Osteoblast (primary cell): ENCODE results near the gene SASH3. TPM values are rescaled to one million over a fixed set of nuclear protein-coding genes. Genes with fewer than 3 reads are reported as not detected.

Experiments used
- DNase-seq: peaks from one replicate; pipeline ENCODE4 v3.0.0; 2011; ENCODE audit warnings: low spot score, mixed read lengths; ENCODE audit not compliant: insufficient read length; ENCODE audit errors: missing footprints
- H2AFZ ChIP-seq: 2 replicates; pipeline ENCODE4 v1.6.0; 2011; ENCODE audit warnings: mild to moderate bottlenecking, low read length
- H3K27ac ChIP-seq: 2 replicates; pipeline ENCODE4 v1.5.1; 2011; ENCODE audit warnings: mild to moderate bottlenecking, low read depth, low read length, moderate library complexity
- H3K27me3 ChIP-seq: 2 replicates; pipeline ENCODE4 v1.6.0; 2012; ENCODE audit warnings: mild to moderate bottlenecking, control low read depth, inconsistent platforms, low read length, moderate library complexity; ENCODE audit not compliant: insufficient read depth
- H3K36me3 ChIP-seq: 2 replicates; pipeline ENCODE4 v1.5.1; 2011; ENCODE audit warnings: mild to moderate bottlenecking, low read length, control low read depth, moderate library complexity; ENCODE audit not compliant: insufficient read depth
- H3K4me1 ChIP-seq: 2 replicates; pipeline ENCODE4 v1.5.1; 2011; ENCODE audit warnings: mild to moderate bottlenecking, low read length, control low read depth, moderate library complexity; ENCODE audit not compliant: insufficient read depth
- H3K4me2 ChIP-seq: 2 replicates; pipeline ENCODE4 v1.6.0; 2011; ENCODE audit warnings: mild to moderate bottlenecking, low read length; ENCODE audit not compliant: insufficient read depth
- H3K4me3 ChIP-seq: fragments of 200-600 bp; sonication (generic); 3 replicates; pipeline ENCODE4 v1.5.1; 2012; ENCODE audit warnings: mild to moderate bottlenecking, low read length, inconsistent platforms; ENCODE audit not compliant: insufficient read depth
- H3K79me2 ChIP-seq: 2 replicates; pipeline ENCODE4 v1.6.0; 2012; ENCODE audit warnings: mild to moderate bottlenecking, low read length, control low read depth, inconsistent platforms; ENCODE audit not compliant: insufficient read depth
- H3K9me3 ChIP-seq: 2 replicates; pipeline ENCODE4 v1.5.1; 2011; ENCODE audit warnings: low read depth, low read length, control low read depth
- H4K20me1 ChIP-seq: 2 replicates; pipeline ENCODE4 v1.6.0; 2012; ENCODE audit warnings: mild to moderate bottlenecking, low read length, control low read depth; ENCODE audit not compliant: insufficient read depth
- total RNA-seq: library from RNA; depleted of rRNA; stranded (reverse); fragments of >200 nt; gene quantifications from 2 replicates; pipeline ENCODE4 v1.2.3, GENCODE V29; 2012
- TF ChIP-seq, protein P1 (sequence below): IDR thresholded peaks from 2 replicates; pipeline ENCODE4 v1.5.1; 2011; ENCODE audit warnings: mild to moderate bottlenecking, low read depth, low read length, moderate library complexity; ENCODE audit errors: extremely low read depth

SASH3 gene
- total RNA-seq, 1 donor, result not detected

DNA sequence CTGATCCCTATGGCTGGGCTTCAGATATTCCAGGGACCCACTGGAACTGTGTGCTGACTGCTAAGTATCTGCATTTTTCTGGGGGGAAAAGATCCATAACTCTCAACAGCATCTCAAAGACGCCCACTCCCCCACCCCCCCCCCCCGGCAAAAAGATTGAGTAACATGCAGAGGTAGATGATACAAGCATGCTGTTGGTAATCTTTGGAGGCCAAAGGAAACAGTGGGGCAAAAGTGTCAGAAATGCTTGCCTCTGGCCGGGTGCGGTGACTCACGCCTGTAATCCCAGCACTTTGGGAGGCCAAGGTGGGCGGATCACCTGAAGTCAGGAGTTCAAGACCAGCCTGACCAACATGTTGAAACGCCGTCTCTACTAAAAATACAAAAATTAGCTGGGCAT, 28.8 kb upstream of the SASH3 start:
- TF ChIP-seq, protein P1, sequence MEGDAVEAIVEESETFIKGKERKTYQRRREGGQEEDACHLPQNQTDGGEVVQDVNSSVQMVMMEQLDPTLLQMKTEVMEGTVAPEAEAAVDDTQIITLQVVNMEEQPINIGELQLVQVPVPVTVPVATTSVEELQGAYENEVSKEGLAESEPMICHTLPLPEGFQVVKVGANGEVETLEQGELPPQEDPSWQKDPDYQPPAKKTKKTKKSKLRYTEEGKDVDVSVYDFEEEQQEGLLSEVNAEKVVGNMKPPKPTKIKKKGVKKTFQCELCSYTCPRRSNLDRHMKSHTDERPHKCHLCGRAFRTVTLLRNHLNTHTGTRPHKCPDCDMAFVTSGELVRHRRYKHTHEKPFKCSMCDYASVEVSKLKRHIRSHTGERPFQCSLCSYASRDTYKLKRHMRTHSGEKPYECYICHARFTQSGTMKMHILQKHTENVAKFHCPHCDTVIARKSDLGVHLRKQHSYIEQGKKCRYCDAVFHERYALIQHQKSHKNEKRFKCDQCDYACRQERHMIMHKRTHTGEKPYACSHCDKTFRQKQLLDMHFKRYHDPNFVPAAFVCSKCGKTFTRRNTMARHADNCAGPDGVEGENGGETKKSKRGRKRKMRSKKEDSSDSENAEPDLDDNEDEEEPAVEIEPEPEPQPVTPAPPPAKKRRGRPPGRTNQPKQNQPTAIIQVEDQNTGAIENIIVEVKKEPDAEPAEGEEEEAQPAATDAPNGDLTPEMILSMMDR, result no peak
- H4K20me1 ChIP-seq, result no peaks in the 10 kb centered on the region
- peaks cover 8% of the 10 kb centered on the region for H3K4me1 ChIP-seq
- H3K36me3 ChIP-seq, result no peaks in the 10 kb centered on the region
- H3K4me2 ChIP-seq, result no peak overlapping the region
- no peaks in the 10 kb centered on the region for H3K27me3 ChIP-seq
- H3K4me3 ChIP-seq, result no peak overlapping the region
- no peak overlapping the region for H2AFZ ChIP-seq
- H3K9me3 ChIP-seq, result no peaks in the 10 kb centered on the region
- peak; percentile 68 for DNase-seq
- no peak overlapping the region for H3K27ac ChIP-seq
- H3K79me2 ChIP-seq, result no peaks in the 10 kb centered on the region

DNA sequence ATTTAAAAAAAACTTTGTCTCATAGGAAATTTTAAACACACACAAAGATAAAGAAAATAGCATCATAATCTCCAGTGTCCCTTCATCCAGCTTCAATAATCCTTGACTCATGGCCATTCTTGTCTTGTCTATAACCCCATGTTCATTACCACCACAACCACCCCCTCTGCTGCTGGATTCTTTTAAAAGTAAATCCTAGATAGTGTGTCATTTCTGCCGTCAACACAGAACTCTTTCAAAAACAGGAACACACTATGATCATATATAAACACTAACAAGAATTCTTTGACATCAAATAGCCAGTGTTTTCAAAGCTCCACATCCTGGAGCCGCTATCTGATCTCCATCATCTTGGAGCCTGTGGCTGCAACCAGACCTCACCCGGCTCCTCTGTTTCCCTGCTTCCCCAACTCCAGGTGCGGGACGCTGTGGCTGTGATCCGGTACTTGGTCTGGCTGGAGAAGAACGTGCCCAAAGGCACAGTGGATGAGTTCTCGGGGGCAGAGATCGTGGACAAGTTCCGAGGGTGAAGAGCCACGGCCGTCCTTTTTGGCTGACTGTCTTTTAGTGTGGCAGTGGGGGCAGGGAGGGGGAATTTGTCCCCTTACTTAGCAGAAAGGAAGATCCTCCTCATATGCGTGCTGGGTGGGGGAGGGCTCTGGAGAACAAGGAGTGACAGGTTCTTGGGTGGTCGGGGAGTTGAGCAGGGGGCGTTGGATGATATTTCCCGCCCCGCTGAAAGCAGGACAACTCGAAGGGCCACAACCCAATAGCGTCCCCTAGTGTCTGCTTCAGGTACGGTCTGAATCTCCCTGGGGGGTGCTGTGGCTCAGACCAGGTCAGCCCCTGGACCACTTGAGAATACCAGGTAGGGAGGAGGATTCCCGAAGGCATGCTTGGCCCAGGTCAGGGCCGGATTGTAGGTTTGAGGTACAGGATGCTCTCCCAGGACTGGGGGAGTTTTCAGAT, 25.4 kb upstream of the SASH3 start:
- TF ChIP-seq, protein P1, result peak; percentile 25
- H3K9me3 ChIP-seq, result no peaks in the 10 kb centered on the region
- no peaks in the 10 kb centered on the region for H3K27me3 ChIP-seq
- no peak overlapping the region for H3K27ac ChIP-seq
- H3K4me2 ChIP-seq, result no peak overlapping the region
- no peaks in the 10 kb centered on the region for H4K20me1 ChIP-seq
- peaks cover 14% of the 10 kb centered on the region for H3K4me1 ChIP-seq
- no peaks in the 10 kb centered on the region for H3K79me2 ChIP-seq
- no peak overlapping the region for H2AFZ ChIP-seq
- H3K36me3 ChIP-seq, result no peaks in the 10 kb centered on the region
- no peak for DNase-seq
- H3K4me3 ChIP-seq, result no peak overlapping the region

DNA sequence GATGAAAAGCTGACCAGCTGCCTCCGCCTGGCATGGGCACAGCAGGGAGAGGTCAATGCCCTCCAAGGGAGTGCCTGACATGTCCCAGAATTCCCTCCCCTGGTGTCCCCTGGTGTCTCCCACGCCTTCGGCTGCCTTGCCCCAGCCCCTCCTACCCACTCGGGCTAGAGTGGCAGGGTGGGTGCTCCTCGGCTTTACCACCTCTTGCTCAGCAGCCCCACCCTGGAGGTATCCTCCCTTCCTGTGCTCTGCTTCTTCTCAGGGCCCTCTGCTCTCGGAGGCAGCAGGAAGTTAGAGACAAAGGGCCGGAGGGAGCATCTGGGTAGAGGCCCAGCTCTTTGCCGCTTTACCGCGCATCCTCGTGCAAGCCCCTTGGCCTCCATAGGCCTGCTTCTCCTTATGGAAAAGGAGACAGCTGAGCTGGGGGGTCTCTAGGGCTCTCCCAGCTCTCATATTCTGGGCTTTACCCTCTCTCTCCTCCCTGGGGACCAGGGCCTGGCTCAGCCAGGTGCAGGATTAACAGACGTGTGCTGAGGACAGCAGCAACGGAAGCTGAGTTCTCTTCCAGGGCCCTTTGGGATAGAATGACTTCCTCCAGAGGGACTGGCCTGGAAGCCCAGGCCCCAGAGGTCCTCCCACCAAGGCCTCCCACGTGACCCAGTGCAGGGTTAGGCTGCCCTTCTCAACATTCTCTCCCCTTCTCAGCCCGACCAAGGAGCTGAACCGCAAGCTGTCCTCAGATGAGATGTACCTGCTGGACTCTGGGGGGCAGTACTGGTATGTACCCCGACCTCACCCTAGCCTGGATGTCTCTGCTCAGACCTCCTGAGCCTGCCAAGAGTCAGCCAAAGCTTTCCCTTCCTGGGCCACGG, 23.7 kb upstream of the SASH3 start:
- H3K79me2 ChIP-seq, result no peaks in the 10 kb centered on the region
- TF ChIP-seq, protein P1, result no peak
- no peaks in the 10 kb centered on the region for H3K27me3 ChIP-seq
- peaks cover 20% of the 10 kb centered on the region for H3K4me1 ChIP-seq
- no peak overlapping the region for H3K27ac ChIP-seq
- no peak overlapping the region for H3K4me2 ChIP-seq
- H2AFZ ChIP-seq, result no peak overlapping the region
- no peaks in the 10 kb centered on the region for H3K9me3 ChIP-seq
- DNase-seq, result no peak
- H3K4me3 ChIP-seq, result no peak overlapping the region
- H4K20me1 ChIP-seq, result no peaks in the 10 kb centered on the region
- H3K36me3 ChIP-seq, result no peaks in the 10 kb centered on the region

DNA sequence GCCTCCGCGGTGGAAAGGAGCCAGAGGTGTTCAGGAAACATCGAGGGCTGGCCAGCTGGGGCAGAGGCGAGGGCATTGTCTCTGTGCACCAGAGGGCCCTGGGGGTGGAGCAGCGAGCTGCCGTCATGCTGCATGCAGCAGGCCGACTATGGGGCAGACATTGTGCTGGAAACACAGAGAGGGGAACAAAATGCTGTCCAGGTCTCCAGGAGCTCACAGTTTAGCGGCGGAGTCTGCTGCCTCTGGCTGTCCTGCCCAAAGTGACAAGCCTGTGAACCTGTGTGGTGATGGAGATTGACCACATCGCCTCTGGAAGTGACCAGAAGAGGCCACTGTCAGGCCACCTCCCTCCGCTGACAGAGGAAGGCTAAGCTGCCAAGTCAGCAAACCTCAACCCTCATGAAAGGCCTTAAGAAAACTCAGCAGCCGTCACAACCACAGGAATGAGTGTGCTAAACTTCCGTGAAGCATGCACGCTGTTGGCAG, 20.1 kb upstream of the SASH3 start:
- TF ChIP-seq, protein P1, result peak; percentile 25
- Histone ChIP-seq H3K36me3 (no peaks in the 10 kb centered on the region), H3K9me3 (no peaks in the 10 kb centered on the region), H4K20me1 (no peaks in the 10 kb centered on the region), H2AFZ (peak overlapping the region; percentile 82), H3K27me3 (no peaks in the 10 kb centered on the region), H3K27ac (peak overlapping the region; percentile 43), H3K4me3 (no peak overlapping the region), H3K4me2 (peak overlapping the region; percentile 57), H3K4me1 (peaks cover 18% of the 10 kb centered on the region), H3K79me2 (no peaks in the 10 kb centered on the region)
- peak; percentile 19 for DNase-seq
